Activated naive CD8-positive, alpha-beta T cell (primary cell): ENCODE measurements around the gene EBPL.

Source experiments
- H3K27ac Mint-ChIP-seq: one replicate; pipeline ENCODE4 v1.8.0; 2021; ENCODE audit warnings: mixed read lengths
- H3K27me3 Mint-ChIP-seq: one replicate; pipeline ENCODE4 v1.8.0; 2021; ENCODE audit warnings: mixed read lengths
- H3K36me3 Mint-ChIP-seq: one replicate; pipeline ENCODE4 v1.8.0; 2021; ENCODE audit warnings: mixed read lengths
- H3K4me1 Mint-ChIP-seq: one replicate; pipeline ENCODE4 v1.8.0; 2021; ENCODE audit warnings: low read depth, mixed read lengths
- H3K4me3 Mint-ChIP-seq: one replicate; pipeline ENCODE4 v1.8.0; 2021; ENCODE audit warnings: mild to moderate bottlenecking, mixed read lengths
- H3K9me3 Mint-ChIP-seq: one replicate; pipeline ENCODE4 v1.8.0; 2021; ENCODE audit warnings: low read depth, mixed read lengths

EBPL gene

DNA sequence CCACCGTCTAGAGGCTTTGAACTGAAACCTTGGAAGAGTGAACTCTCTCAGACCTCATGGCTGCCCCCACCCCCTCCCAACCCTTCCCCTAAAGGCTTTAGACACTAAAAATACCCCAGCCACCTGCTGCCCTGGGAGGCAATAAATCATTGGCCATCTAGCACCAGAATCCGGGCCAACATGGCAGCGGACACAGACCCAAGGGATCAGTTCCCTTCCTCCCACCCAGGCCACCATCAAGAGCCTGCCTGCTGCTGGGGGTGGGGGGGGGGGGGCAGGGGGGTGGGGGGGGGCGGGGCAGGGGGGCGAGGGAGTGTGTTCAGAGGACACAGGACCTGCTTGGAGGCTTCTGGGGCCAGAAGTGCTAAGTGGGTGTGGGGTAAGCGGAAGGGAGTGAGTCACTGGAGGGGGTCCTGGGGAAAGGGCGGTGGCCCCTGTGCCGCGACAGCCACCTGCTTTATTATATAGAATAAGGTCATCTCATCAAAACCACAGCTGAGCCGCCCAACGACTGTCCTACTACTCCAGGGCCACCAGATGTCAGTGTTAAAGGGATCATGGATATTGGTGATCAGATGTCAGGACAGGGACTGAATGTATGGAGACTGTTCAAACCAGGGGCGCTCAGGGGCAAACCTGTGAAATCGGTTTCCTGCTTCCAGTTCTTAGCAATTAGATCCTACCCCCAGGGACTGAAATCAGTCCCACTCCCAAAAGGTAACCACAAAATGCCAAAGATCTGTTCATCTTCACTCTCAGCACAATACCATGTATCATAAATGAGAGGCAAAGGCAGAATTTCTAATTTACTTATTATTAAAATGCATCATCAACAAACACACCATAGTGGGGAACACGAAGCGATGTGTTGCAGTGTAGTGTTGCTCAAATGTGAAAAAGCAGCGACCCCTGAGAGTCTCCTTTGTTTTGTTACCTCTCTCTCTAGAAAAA, 38.7 kb downstream of the EBPL start:
- no peak overlapping the region for H3K27ac Mint-ChIP-seq
- H3K4me1 Mint-ChIP-seq, result no peaks in the 10 kb centered on the region
- no peaks in the 10 kb centered on the region for H3K36me3 Mint-ChIP-seq
- H3K9me3 Mint-ChIP-seq, result no peaks in the 10 kb centered on the region
- no peaks in the 10 kb centered on the region for H3K27me3 Mint-ChIP-seq
- H3K4me3 Mint-ChIP-seq, result no peak overlapping the region

DNA sequence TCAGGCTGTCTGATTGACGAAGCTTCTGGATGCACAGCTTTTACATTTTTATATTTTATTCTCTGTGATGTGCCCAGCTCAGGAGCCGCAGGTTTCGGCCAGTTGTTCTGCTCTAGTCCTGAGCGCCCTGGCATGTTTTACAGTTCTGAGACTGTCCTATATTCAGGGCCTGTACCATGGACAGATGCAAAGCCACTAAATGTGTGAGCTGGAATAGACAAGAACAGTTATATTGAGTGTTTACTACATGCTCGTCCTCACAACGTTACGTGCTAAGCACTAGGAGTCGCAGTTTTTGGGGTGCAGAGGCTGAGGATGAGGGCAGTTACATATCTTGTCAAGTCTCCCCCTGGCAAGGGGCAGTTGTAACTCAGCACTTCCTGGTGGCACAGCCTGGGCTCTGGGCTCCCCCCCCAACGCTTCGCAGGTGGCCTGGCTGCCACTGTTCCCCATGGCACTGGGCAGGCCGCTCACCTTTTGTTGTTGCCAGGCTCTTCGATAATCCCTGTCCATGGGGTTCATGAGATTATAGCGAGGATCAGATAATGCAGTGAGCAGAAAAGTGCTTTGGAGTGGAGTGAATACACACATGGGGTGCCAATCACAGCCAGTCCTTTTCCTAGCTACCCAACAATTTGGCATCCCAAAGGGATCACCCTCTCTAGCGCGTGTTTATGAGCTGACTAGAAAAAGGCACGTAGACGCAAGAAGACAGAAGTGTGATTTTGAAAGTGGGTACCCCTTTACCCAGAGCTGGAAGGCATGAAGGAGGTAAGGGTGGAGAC, 39.5 kb downstream of the EBPL start:
- no peak overlapping the region for H3K27ac Mint-ChIP-seq
- no peaks in the 10 kb centered on the region for H3K4me1 Mint-ChIP-seq
- H3K36me3 Mint-ChIP-seq, result no peaks in the 10 kb centered on the region
- no peaks in the 10 kb centered on the region for H3K9me3 Mint-ChIP-seq
- no peak overlapping the region for H3K4me3 Mint-ChIP-seq
- no peaks in the 10 kb centered on the region for H3K27me3 Mint-ChIP-seq

DNA sequence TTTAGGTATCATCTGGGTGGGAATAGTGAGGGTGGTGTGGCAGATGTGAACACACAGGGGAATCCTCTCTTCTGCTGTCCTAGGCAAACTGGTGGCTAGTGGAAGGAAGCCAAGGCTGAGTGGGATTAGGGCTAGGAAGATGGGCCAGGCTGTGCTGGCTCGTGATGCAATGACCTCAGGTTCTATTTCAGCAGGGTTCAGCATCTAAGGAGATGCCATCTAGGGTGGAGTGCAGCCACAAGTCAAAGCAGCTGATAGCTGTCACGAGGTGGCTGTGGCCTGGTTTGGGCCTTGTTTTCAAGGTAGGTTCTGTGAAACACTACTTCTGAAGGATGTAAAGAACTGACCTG, 41.3 kb downstream of the EBPL start:
- Mint-ChIP-seq H3K9me3 (no peaks in the 10 kb centered on the region), H3K36me3 (no peaks in the 10 kb centered on the region), H3K4me1 (peaks cover 4% of the 10 kb centered on the region), H3K4me3 (no peak overlapping the region), H3K27ac (no peak overlapping the region), H3K27me3 (no peaks in the 10 kb centered on the region)

DNA sequence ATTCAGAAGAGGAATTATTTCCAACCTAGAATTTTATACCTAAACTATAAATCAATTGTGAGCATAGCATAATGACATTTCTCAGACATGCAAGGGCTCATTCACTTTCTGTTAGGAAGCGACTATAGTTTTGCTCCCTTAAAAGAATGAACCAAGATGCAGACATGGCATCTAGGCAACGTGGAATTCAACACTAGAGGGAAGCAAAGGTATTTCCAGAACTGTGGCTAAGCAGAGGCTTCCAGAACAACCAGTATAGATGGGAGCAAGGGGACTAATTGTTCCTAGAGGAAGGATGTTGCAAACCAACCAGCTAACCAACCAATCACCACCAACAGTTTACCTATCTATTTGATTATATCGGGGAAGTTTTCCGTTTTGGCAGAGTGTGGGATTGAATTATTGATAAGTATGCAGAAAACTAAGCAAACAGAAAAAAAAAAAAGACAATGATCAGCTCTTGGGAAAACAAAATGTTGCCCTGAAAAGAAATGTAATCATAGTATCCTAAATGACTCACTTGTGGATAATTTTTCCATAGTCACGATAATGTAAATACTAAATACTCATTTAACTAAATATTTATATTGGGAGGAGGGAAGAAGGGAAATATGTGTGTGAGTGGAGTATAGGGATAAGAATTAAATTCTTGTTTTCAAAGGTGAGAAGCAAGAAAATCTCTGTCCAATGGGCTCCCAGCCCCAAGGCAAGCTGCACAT, 41.9 kb downstream of the EBPL start:
- Mint-ChIP-seq H3K27me3 (no peaks in the 10 kb centered on the region), H3K27ac (no peak overlapping the region), H3K4me3 (no peak overlapping the region), H3K4me1 (peaks cover 8% of the 10 kb centered on the region), H3K36me3 (no peaks in the 10 kb centered on the region), H3K9me3 (no peaks in the 10 kb centered on the region)

DNA sequence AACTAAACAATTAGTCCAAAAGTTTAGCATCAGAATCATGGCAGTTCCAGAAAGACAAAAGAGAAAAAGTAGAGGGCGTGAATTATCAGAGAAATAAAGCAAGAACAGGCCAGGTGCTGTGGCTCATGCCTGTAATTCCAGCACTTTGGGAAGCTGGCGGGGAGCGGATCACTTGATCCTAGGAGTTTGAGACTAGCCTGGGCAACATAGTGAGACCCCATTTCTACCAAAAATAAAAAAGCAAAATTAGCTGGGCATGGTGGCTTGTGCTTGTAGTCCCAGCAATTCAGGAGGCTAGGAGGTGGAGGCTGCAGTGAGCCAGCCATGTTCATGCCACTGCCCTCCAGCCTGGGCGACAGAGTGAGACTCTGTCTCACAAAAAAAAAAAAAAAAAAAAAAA, 44.6 kb downstream of the EBPL start:
- Mint-ChIP-seq H3K27me3 (no peaks in the 10 kb centered on the region), H3K36me3 (no peaks in the 10 kb centered on the region), H3K9me3 (no peaks in the 10 kb centered on the region), H3K4me3 (no peak overlapping the region), H3K4me1 (peaks cover 9% of the 10 kb centered on the region), H3K27ac (no peak overlapping the region)

DNA sequence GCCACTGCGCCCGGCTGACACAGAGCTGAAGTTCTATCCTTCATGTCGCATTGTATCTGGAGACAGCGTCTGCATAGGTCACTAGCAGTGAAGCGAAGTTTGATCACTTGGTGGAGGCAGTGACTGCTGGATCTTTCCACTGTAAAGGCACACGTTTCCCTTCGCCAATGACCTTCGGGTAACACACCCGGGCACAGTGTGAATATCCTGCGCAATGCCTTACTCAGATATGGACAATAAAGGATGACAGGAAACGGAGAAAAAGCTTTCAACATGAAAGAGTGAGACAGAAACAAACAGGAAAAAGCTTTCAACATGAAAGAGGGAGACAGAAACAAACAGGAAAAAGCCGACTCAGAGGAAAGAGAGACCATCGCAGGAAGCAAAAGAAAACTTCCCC, 45.8 kb downstream of the EBPL start:
- Mint-ChIP-seq H3K27me3 (no peaks in the 10 kb centered on the region), H3K9me3 (no peaks in the 10 kb centered on the region), H3K36me3 (no peaks in the 10 kb centered on the region), H3K27ac (no peak overlapping the region), H3K4me1 (peaks cover 9% of the 10 kb centered on the region), H3K4me3 (no peak overlapping the region)

DNA sequence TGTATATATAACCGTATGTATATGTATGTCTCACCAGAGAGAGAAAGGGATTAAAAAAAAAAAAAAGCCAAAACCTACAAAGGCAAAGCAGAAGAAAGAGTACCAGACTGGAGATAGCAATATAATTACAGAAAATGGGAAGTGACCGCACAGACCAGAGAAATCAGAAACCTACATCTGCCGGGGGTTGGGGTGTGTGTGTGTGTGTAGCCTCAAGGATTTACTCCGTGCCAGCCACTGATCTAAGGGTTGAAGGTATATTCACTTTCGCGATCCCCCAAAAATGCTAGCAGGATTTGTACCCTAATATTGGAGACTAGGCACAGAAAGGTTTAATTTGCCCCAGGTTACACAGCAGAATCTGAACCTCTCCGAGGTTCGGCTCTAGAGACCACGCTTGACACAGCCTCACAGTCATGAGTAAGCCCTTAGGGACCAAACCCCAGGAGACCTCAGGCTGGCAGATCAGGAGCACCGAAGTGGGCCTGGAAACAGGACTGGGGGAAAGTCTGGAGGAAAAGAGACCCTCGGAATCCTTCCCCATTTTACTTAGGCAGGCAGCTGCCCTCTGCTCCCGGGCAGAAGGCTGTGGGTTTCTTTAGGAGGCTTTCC, 48.1 kb downstream of the EBPL start:
- Mint-ChIP-seq H3K27ac (no peak overlapping the region), H3K4me3 (no peak overlapping the region), H3K9me3 (no peaks in the 10 kb centered on the region), H3K4me1 (peaks cover 9% of the 10 kb centered on the region), H3K36me3 (no peaks in the 10 kb centered on the region), H3K27me3 (no peaks in the 10 kb centered on the region)

DNA sequence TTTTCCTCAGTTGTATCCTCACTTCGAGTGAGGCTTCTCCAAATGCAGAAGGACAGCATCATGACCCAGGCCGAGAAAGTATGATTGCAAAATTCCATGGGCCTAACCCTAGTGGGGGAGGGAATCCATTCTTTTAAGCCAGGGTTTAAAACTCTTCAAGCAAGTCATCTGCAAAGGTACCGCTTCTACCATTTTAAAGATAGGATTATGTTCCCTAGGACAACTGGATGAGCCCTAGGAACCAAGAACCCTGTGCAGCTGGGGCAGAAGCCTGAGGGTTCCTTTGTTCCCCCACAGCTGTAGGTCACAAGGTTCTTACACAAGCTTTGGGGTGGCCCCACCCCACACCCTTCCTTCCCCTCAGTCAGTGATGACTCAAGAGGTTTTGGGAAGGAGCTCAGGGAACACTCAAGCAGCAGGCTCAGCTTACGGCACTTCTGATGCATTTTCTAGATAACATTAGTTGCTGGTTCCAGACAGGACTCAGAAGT, 49.4 kb downstream of the EBPL start:
- no peaks in the 10 kb centered on the region for H3K27me3 Mint-ChIP-seq
- peaks cover 9% of the 10 kb centered on the region for H3K4me1 Mint-ChIP-seq
- no peak overlapping the region for H3K4me3 Mint-ChIP-seq

GRCh38 chr13:49638744-49639072, 52.6 kb downstream of the EBPL start:
- Mint-ChIP-seq H3K27me3 (no peaks in the 10 kb centered on the region), H3K4me3 (no peak overlapping the region), H3K27ac (no peak overlapping the region), H3K36me3 (no peaks in the 10 kb centered on the region), H3K9me3 (no peaks in the 10 kb centered on the region), H3K4me1 (peaks cover 14% of the 10 kb centered on the region)

More for the DNA sequence above, 49.4 kb downstream of the EBPL start:
- H3K36me3 Mint-ChIP-seq, result no peaks in the 10 kb centered on the region
- no peak overlapping the region for H3K27ac Mint-ChIP-seq
- no peaks in the 10 kb centered on the region for H3K9me3 Mint-ChIP-seq

- Mint-ChIP-seq H3K36me3 (no peaks in the 10 kb centered on the region), H3K4me1 (peaks cover 14% of the 10 kb centered on the region), H3K4me3 (no peak overlapping the region), H3K9me3 (no peaks in the 10 kb centered on the region), H3K27me3 (no peaks in the 10 kb centered on the region), H3K27ac (no peak overlapping the region)
These were observed 53.1 kb downstream of the EBPL start for GRCh38 chr13:49638030-49638743.

GRCh38 chr13:49636705-49637104, 54.6 kb downstream of the EBPL start:
- Mint-ChIP-seq H3K27ac (no peak overlapping the region), H3K27me3 (no peaks in the 10 kb centered on the region), H3K36me3 (no peaks in the 10 kb centered on the region), H3K4me1 (peaks cover 12% of the 10 kb centered on the region), H3K9me3 (no peaks in the 10 kb centered on the region), H3K4me3 (peak overlapping the region; percentile 30)

- Mint-ChIP-seq H3K36me3 (no peaks in the 10 kb centered on the region), H3K4me1 (peaks cover 12% of the 10 kb centered on the region), H3K27me3 (no peaks in the 10 kb centered on the region), H3K27ac (peak overlapping the region; percentile 4), H3K4me3 (peak overlapping the region; percentile 76), H3K9me3 (no peaks in the 10 kb centered on the region)
These were observed 55.5 kb downstream of the EBPL start for GRCh38 chr13:49635599-49636433.

- H3K27me3 Mint-ChIP-seq, result no peaks in the 10 kb centered on the region
- no peaks in the 10 kb centered on the region for H3K36me3 Mint-ChIP-seq
- H3K27ac Mint-ChIP-seq, result no peak overlapping the region
- H3K9me3 Mint-ChIP-seq, result no peaks in the 10 kb centered on the region
- H3K4me1 Mint-ChIP-seq, result peaks cover 18% of the 10 kb centered on the region
- H3K4me3 Mint-ChIP-seq, result no peak overlapping the region
These were observed 57.6 kb downstream of the EBPL start for GRCh38 chr13:49633710-49634109.
